CD4-positive, alpha-beta T cell (primary cell): ENCODE results near the gene METAP1D. TPM values are rescaled to one million over a fixed set of nuclear protein-coding genes. Genes with fewer than 3 reads are reported as not detected.
A peak's percentile ranks its signal among the peaks of the same experiment; 100 is the strongest.

Experiments used
- ATAC-seq: fragments of 200-7000 bp; cut with Tn5 transposase; one replicate; pipeline ENCODE4 v1.10.0; 2022; ENCODE audit warnings: mild to moderate bottlenecking; ENCODE audit not compliant: poor library complexity
- CTCF ChIA-PET: fragments of 350-600 bp; sonication (Branson Sonifier 250); formaldehyde crosslinking; loops from one replicate; lab custom pipeline; 2021; ENCODE audit warnings: antibody characterized with exemption, inconsistent platforms; lab: Charles Lee
- POLR2A ChIA-PET: fragments of 350-600 bp; sonication (Branson Sonifier 250); formaldehyde crosslinking; loops from one replicate; lab custom pipeline; 2021; ENCODE audit warnings: antibody characterized with exemption, inconsistent platforms; lab: Charles Lee
- DNase-seq, 14 experiments: peaks; one replicate each; pipeline ENCODE4 v3.0.0-alpha.2; 2013 to 2020; ENCODE audit warnings: mixed read lengths in 2 of 14
- H3K27ac ChIP-seq, 2 donors: one replicate each; pipeline versions ENCODE4 v1.5.1 to v1.7.0; 2013; ENCODE audit warnings: low read length in 2 of 2, low read depth in 1 of 2, mild to moderate bottlenecking in 1 of 2
- H3K27me3 ChIP-seq, 2 experiments: 1 replicate in 1 of 2; 2 replicates in 1 of 2; pipeline versions ENCODE4 v1.6.1 to v1.7.0; 2013; ENCODE audit warnings: low read length in 2 of 2, control low read depth in 1 of 2, mild to moderate bottlenecking in 1 of 2, moderate library complexity in 1 of 2; ENCODE audit not compliant: insufficient read depth in 2 of 2, control insufficient read depth in 1 of 2
- H3K36me3 ChIP-seq: one replicate; pipeline ENCODE4 v1.6.1; 2013; ENCODE audit warnings: low read length, control low read depth; ENCODE audit not compliant: insufficient read depth
- H3K4me1 ChIP-seq: one replicate; pipeline ENCODE4 v1.6.1; 2013; ENCODE audit warnings: low read length, control low read depth; ENCODE audit not compliant: insufficient read depth
- H3K4me3 ChIP-seq: one replicate; pipeline ENCODE4 v1.5.1; 2013; ENCODE audit warnings: mild to moderate bottlenecking, low read length, moderate library complexity
- H3K9me3 ChIP-seq, 2 experiments: 1 replicate in 1 of 2; 2 replicates in 1 of 2; pipeline versions ENCODE4 v1.6.1 to v1.7.0; 2013; ENCODE audit warnings: low read length in 2 of 2, mild to moderate bottlenecking in 2 of 2, control low read depth in 1 of 2, moderate library complexity in 1 of 2; ENCODE audit not compliant: control insufficient read depth in 1 of 2, insufficient read depth in 1 of 2
- H3K27ac Mint-ChIP-seq: one replicate; pipeline ENCODE4 v1.8.0; 2020; ENCODE audit warnings: mixed read lengths
- H3K27me3 Mint-ChIP-seq: one replicate; pipeline ENCODE4 v1.8.0; 2021; ENCODE audit warnings: mixed read lengths
- H3K36me3 Mint-ChIP-seq: one replicate; pipeline ENCODE4 v1.8.0; 2021; ENCODE audit warnings: low read depth, mixed read lengths
- H3K4me1 Mint-ChIP-seq: one replicate; pipeline ENCODE4 v1.8.0; 2021; ENCODE audit warnings: low read depth, mixed read lengths
- H3K4me3 Mint-ChIP-seq: one replicate; pipeline ENCODE4 v1.8.0; 2020; ENCODE audit warnings: mild to moderate bottlenecking, mixed read lengths
- H3K9me3 Mint-ChIP-seq: one replicate; pipeline ENCODE4 v1.8.0; 2020; ENCODE audit warnings: mixed read lengths
- intact Hi-C, 2 experiments: fragments of 100-400 bp; cut with DNase I in 1 of 2; cut with micrococcal nuclease in 1 of 2; formaldehyde crosslinking; loops; one replicate each; pipeline versions ENCODE4 v1.15.1 to v1.9.0; 2023 to 2025; cut with DNase I, micrococcal nuclease
- total RNA-seq, 174 experiments: library from RNA in 2 of 174; stranded (reverse) in 2 of 174; gene quantifications; one replicate each; pipeline ENCODE4 v1.2.3 and lab custom pipeline; 2021 to 2026
- TF ChIP-seq, protein P1 (sequence below): fragments of 200-600 bp; IDR thresholded peaks from one replicate; pipeline ENCODE4 v1.8.0; 2022; ENCODE audit warnings: antibody characterized with exemption, mild to moderate bottlenecking

The METAP1D gene
- total RNA-seq, 2 experiments from 2014 or later: 7.2 to 7.9 TPM

DNA sequence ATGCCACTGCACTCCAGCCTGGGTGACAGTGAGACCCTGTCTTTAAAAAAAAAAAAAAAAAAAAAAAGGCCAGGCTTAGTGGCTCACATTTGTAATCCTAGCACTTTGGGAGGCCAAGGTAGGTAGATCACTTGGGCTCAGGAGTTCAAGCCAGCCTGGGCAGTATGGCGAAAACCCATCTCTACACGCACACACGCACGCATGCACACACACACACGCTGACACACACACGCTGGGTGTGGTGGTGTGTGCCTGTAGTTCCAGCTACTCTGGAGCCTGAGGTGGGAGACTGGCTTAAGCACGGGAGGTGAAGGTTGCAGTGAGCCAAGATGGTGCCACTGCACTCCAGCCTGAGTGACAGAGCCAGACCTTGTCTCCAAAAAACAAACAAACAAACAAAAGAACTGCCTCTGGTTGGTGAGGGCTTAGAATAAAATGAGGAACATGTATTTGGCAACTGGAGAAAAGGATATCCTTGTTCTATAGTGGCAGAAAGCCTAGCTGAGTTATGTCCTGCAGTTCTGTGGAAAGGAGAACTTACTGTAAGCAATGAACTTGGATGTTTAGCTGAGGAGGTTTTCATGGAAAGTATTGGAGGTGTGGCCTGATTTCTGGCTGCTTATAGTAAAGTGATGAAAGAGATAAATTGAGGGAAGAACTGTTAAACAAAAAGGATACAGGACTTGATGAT, 43.5 kb upstream of the METAP1D start:
- ChIA-PET POLR2A (no interaction called here), CTCF (no interaction called here)
- Histone ChIP-seq H3K36me3 (peaks cover 11% of the 10 kb centered on the region), H3K27me3 (no peaks in the 10 kb centered on the region), H3K4me1 (peaks cover 9% of the 10 kb centered on the region), H3K4me3 (no peak overlapping the region), H3K9me3 (no peaks in the 10 kb centered on the region), H3K27ac (no peak overlapping the region)
- H3K4me1 Mint-ChIP-seq: peaks cover 37% of the 10 kb centered on the region
- no peaks in the 10 kb centered on the region for H3K27me3 Mint-ChIP-seq
- no peaks in the 10 kb centered on the region for H3K9me3 Mint-ChIP-seq
- intact Hi-C loops: no loop called here
- TF ChIP-seq, protein P1, sequence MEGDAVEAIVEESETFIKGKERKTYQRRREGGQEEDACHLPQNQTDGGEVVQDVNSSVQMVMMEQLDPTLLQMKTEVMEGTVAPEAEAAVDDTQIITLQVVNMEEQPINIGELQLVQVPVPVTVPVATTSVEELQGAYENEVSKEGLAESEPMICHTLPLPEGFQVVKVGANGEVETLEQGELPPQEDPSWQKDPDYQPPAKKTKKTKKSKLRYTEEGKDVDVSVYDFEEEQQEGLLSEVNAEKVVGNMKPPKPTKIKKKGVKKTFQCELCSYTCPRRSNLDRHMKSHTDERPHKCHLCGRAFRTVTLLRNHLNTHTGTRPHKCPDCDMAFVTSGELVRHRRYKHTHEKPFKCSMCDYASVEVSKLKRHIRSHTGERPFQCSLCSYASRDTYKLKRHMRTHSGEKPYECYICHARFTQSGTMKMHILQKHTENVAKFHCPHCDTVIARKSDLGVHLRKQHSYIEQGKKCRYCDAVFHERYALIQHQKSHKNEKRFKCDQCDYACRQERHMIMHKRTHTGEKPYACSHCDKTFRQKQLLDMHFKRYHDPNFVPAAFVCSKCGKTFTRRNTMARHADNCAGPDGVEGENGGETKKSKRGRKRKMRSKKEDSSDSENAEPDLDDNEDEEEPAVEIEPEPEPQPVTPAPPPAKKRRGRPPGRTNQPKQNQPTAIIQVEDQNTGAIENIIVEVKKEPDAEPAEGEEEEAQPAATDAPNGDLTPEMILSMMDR: no peak
- DNase-seq (peak in 2 of 14 experiments; percentile 13 to 35), ATAC-seq (no peak)
- H3K36me3 Mint-ChIP-seq: peaks cover 52% of the 10 kb centered on the region
- no peak overlapping the region for H3K27ac Mint-ChIP-seq
- H3K4me3 Mint-ChIP-seq: no peak overlapping the region

DNA sequence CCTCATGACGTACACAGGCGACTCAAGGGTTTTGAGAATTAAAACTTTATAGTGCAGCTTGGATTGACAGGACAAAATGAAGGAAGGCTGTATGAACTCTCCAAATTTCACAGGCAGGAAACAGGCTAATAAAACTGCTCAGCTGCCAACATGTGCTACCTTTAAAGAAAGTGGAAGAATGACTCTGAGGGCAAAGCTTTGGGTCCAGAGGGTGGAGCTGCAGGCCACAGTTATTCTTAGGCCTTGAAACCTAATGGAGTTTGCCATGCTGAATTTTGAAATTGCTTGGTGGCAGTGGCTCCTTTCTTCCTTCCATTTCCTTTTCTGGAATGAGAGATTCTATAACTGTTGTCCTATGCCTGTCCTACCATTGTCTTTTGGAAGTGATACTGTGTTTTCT, 42.7 kb upstream of the METAP1D start:
- CTCF ChIA-PET: no interaction called here
- Histone ChIP-seq H3K9me3 (no peaks in the 10 kb centered on the region), H3K4me1 (peaks cover 9% of the 10 kb centered on the region), H3K27me3 (no peaks in the 10 kb centered on the region), H3K36me3 (peaks cover 11% of the 10 kb centered on the region), H3K27ac (no peak overlapping the region), H3K4me3 (no peak overlapping the region)
- Mint-ChIP-seq H3K27ac (no peak overlapping the region), H3K27me3 (no peaks in the 10 kb centered on the region), H3K9me3 (no peaks in the 10 kb centered on the region), H3K4me1 (peaks cover 39% of the 10 kb centered on the region), H3K36me3 (peaks cover 45% of the 10 kb centered on the region), H3K4me3 (no peak overlapping the region)
- ATAC-seq: no peak
- POLR2A ChIA-PET: no interaction called here
- TF ChIP-seq, protein P1: no peak
- peak in 4 of 14 experiments; percentile 12 to 23 (median 18) for DNase-seq
- intact Hi-C loops: no loop called here

DNA sequence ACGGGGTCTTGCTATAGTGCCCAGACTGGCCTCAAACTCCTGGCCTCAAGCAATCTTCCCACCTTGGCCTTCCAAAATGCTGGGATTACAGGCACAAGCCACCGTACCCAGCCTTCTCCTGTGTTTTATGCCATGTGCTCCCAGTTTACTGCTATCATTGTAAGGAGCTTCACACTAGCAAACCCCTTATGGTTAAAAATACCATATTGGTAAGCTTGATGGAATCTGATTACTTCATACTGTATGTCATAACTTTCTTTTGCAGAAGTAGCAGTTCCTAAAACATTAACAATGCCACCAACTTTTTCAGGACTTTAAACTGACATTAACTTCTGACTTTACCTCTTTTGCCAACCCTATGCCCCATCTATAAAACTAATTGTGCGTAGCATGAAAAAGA, 41.3 kb upstream of the METAP1D start:
- no peak overlapping the region for H3K4me3 Mint-ChIP-seq
- peaks cover 3% of the 10 kb centered on the region for H3K36me3 ChIP-seq
- POLR2A ChIA-PET: no interaction called here
- no peaks in the 10 kb centered on the region for H3K27me3 Mint-ChIP-seq
- ATAC-seq (no peak), DNase-seq (no peak)
- intact Hi-C loops: no loop called here
- H3K4me1 Mint-ChIP-seq: peaks cover 44% of the 10 kb centered on the region
- CTCF ChIA-PET: no interaction called here
- no peaks in the 10 kb centered on the region for H3K9me3 Mint-ChIP-seq
- H3K27me3 ChIP-seq: no peaks in the 10 kb centered on the region
- H3K4me1 ChIP-seq: peaks cover 9% of the 10 kb centered on the region
- no peak overlapping the region for H3K4me3 ChIP-seq
- H3K36me3 Mint-ChIP-seq: peaks cover 41% of the 10 kb centered on the region
- TF ChIP-seq, protein P1: no peak
- no peaks in the 10 kb centered on the region for H3K9me3 ChIP-seq
- no peak overlapping the region for H3K27ac ChIP-seq
- no peak overlapping the region for H3K27ac Mint-ChIP-seq
